Suppressor macrophage treated with lipopolysaccharide for 1 hour (primary cell): Measurements from ENCODE around the gene PRDM8.

Experiments
- DNase-seq, 3 donors: peaks; one replicate each; pipeline ENCODE4 v3.0.0-alpha.2; 2020 to 2022

PRDM8 gene

DNA sequence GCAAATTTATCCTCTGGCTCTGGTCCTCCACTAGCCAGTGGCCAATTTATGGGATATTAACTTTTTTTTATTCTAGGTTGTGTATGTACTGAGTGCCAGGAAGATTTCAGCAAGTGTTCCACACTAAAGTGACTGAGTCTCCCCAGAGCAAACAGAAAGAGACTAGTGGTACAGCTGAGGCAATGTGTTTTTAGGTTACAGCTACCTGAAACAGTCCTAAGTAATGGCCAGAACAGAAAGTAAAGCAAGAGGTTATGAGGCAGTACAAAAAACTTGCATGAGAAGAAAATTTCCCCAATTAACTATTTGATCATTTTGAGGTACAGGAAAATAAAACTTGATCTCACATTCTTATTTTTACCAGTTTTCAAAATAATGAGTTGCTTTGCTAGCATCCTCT, 31.2 kb downstream of the PRDM8 start:
- DNase-seq = peak in 1 of 3 donors; percentile 5

DNA sequence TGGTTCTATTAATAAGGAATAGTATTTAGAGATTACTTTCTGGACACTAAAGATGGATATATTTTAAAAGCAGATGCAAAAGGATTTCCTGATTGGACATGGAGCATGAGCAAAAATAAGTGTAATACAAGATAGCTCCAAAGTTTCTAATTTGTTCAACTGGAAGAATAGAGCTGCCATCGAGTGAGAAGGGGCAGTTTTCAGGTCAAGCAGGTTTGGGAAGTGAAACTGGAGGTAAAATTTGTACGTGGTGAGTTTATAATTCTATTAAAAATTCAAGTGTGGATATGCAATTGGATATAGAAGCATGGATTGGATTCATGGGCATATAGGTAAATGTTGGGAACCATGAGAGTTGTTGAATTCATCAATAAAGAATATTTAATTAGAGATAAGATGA, 31.8 kb downstream of the PRDM8 start:
- DNase-seq = no peak

DNA sequence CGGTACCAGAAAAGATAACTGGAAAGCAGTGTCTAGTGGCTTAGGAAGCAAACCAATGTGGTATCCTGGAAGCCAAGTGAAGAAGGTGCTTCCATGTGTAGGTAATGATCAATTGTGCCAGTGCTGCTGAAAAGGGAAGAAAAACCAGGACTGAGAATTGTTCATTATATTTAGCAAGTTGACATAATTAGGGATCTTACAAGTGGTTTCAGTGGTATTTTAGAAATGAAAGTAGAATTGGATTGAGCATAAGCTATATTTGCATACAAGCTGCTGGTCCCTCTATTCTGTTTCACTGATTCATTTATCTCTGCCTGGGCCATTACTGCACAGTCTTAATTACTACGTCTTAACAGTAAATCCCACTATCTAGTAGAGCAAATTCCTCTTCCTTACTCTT, 32.3 kb downstream of the PRDM8 start:
- no peak for DNase-seq

DNA sequence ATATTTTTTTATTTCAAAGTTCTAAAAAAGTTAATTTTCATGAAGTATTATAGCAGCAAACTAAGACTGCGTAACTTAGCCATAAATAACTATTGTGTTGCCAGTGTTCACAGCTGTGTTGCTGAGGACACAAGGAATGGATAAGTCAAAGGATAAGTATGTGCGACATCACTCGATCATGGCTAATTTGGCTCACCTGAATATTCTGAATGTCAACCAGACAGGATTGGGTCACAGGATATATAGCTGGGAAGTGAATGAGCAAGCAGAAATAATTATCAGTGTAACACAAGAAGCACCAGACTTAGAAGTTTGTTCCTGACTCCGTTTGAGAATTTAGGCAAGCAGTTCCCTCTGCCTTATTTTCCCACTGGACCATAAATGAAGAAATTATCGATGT, 33.9 kb downstream of the PRDM8 start:
- DNase-seq = no peak

DNA sequence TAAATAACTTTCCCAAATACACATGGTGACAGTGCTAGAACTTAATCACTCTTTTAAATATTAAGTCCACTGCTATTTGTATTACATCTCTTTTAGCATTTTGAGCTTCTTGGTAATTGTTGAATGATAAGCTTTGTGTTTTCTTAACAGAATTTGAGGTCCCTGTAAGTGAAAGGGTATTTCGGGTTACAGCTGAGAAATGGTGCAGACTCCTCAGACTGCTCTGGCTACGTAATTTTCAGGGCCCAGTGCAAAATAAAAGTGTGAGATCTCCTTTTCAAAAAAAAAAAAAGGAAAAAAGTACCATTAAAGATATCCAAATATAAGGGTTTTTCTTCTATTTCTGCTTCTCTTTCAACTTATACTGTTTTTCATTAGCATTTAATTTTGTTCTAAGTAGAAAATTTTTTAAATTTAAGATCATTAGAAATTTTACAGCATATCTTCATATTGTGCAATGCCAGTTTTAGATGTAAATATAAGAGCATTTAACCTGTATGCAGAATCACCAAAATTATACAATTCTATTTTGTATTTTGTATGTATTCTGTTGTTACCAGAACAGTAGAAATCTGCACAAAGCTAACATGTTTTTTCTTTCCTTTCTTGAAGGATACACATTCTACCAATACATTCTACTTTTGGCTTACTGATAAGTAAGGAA, 35.5 kb downstream of the PRDM8 start:
- DNase-seq = no peak

DNA sequence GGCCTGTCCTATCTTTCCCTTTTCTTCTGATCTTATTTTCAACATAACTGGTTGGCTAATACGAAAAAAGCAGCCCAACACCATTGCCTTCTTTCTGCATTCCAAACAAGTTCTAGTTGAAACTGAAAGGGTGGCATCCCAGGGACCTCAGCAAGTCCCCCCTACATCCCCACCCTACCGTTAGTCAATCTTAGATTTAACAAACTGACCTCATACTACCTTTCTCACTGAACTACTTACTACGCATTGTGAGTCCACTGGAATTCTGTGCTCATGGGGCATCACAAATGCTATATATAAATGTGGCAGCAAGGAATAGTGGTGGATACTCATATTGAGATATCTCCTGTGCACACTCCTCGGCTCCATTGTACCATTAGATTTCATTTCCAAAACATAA, 36.1 kb downstream of the PRDM8 start:
- peak in 1 of 3 donors; percentile 9 for DNase-seq

DNA sequence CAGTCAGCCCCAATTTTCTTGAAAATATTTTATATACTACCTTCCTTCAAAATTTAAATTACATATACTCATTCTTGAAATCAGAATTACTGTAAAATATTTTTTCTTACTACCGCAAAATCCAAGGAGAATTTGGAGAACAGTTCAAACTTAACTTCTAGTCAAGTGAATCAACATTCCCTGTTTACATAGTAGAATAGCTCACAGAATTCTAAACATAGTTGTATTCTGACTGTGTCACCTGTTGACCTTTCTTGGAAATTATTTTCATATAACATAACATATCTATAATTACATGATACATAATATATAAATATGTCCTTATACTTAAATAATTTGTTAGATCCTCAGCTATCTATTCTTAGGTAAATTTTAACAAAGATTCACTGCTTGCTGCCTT, 38.1 kb downstream of the PRDM8 start:
- peak in 1 of 3 donors; percentile 15 for DNase-seq

DNA sequence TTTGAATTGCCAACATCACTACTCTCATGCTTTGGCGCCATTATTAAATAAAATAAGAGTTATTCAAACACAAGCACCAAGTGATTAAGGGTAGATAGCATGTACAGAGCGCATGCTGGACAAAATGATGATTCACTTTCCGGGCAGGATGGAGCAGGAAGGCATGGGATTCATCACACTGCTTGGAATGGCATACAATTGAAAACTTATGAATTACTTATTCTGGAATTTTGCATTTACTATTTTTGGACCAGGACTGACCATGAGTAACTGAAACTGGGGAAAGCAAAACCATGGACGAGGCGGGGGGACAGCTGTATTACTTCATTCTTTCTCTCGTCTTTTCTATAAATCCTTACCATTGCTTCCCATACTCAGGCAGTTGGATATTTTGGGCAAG, 40.7 kb downstream of the PRDM8 start:
- DNase-seq = no peak

DNA sequence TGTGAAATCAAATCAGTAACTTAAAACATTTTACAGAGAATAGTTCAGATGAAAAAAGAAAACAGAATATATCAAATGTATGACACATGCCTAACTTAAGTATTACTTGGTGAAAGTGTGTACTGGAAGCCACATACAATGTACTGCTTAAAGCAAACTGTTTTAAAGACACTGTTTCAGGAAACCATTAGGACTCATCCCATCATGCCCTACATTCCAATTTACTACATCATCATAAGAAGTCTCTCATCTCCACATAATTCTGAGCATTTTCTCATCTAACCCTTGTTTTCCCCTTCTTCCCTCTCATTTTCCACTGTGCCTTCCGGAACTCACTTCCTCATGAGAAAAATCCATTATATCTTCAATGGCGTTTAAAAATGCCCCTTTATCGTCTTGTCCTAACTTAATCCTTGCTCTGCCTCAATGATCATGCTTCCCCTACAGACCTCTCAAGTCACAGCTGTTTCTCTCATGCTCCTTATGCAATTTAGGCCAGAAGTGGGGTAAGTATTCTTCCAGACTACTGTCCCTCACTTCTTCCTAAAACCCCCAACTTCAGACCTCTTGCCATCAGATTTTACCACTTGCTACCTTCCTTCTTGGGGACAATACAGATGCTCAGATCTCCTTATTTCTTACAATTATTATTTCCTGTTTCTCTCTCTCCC, 42.3 kb downstream of the PRDM8 start:
- DNase-seq = peak in 1 of 3 donors; percentile 5

DNA sequence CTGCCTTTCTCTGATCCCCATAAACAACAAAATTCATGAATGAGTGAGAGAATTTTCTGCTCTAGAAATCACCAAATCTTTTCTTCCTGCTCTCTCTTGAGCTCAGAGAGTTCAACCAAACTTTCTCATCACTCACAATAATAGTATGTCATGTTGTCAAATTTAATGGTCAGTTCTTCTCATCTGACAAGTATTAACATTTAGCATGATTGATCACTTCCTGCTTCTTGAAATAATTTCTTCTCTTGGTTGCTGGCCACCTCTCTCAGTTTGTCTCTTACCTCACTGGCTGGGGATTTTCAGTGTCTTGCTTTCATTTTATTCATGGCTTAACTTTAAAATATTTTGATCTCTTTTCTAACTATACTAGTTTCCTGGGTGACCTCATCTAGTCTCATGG, 43.7 kb downstream of the PRDM8 start:
- peak in 1 of 3 donors; percentile 17 for DNase-seq

DNA sequence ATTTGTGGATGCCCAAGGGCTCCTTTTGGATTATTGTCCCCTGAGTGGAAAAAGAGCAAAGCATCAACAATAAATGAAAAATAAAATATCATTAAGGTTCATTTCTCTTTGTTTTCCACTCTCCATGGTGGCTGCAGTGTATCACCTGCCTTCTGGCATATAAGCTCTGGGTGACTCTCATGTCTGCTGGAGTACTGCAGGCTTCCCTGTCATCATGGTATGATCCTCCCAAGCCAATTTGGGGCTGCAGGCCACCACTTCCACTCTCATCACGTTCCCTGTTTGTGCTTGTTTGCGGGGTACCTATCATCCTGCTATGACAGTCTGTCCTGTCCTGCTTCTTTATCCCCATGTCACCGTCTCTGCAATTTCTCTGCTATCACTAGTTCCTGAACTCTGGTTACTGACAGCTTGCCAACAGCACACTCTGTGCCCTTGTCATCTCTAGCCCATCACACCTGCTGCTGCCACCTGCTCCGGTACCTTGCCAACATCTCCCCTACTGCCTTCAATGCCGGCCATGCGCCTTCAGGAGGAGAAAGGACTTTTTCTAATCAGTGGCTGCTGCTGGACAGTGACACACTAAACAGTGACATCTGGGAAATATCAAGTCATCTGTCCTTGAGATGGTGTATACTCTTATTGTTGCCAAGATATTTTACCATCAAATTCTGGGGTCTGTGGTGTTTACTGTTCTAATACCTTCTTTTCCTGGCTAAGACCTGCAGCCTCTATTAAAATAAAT, 46.1 kb downstream of the PRDM8 start:
- DNase-seq = peak in 1 of 3 donors; percentile 15

DNA sequence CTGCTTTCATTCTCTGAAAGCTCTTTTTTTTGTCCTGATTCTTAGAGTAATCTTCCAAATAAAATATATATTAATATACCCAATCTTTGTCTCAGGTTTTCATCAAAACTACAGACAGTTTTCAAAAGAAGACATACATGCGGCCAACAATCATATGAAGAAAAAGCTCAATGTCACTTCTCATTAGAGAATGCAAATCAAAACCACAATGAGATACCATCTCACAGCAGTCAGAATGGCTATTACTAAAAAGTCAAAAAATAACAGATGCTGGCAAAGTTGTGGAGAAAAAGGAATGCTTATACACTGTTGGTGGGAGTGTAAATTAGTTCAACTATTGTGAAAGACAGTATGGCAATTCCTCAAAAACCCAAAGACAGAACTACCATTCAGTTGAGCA, 50.2 kb downstream of the PRDM8 start:
- peak in 1 of 3 donors; percentile 12 for DNase-seq

DNA sequence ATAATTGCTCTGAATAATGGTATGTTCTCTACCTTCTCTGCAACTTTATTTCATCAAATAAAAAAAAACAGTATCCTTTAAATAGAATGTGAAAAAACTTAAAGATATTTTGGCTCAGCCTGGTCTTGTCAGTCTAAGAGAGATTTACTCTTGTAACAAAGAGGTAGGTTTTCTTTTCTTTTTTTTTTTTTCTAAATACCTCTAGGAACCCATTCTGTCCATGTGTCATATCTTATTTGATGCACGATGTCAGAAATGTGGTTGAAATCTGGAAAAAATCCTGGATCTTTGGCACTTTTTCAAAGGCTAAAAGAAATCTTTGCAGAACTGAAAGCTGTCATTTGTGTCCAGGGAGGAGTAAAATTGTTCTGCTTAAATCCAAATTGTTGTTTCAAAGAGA, 51.8 kb downstream of the PRDM8 start:
- no peak for DNase-seq

DNA sequence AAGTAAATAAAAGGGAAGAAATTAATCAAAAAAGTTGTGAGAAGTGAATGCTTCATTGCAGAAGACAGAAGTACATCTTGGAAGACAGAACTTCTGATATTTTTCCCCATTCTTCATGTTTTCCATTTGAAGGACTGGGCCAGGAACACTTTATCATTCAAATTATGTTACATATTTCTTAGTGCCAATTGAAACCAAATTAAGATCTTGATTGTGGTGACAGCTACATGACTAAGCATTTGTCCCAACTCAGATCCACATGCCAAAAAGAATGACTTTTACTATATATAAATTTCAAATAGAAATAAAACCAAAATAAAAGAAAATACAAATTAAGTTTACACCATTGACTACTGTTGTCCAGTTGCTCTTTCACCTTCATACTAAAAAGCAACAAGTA, 55.1 kb downstream of the PRDM8 start:
- DNase-seq = no peak

DNA sequence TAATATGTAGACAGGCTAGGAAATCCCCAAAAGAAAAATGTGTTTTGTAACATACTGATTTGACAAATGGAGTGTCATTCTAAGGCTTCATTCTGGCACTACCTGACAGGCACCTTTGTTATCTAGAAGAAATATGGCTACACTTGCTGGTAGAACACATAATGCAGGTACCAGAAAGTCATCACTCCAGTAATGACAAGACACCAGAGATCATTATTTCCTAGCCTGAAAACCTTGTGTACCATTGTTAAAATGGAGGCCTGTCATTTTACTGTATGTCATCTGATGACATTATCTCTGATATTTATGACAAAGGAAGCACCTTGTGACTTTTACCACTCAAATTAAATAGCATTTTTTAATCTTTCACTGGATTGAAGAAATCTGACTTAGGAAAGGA, 55.6 kb downstream of the PRDM8 start:
- no peak for DNase-seq

DNA sequence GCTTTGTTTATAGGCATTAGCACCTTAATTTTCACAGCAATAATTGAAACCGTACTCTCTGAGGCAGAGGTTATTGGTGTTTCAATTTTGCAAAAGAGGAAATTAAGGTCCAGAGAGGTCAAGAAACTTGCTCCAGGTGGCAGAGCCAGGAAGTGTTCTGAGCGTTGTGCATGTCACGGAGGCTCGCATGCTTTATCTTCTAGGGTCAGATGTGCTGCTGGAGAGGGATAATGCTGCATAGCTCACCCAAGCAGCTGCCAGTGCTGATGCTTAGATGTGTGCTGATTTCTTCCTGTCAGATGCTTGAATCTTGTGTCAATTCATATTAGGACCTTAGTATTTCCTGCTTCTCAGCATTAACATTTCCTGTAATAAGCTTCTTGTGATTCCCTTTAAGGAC, 56.2 kb downstream of the PRDM8 start:
- no peak for DNase-seq
